NCI-H1092 (cell line): ENCODE measurements around the gene APOL4.
"Not testable (repeated sequence)": the region's sequence is repeated elsewhere in the genome, so short reads cannot be mapped to it uniquely, and the experiment has no call there.

Experiments
- DNase-seq: peaks from one replicate; lab custom pipeline; 2025; lab: John Stamatoyannopoulos, UW

The APOL4 gene, protein sequence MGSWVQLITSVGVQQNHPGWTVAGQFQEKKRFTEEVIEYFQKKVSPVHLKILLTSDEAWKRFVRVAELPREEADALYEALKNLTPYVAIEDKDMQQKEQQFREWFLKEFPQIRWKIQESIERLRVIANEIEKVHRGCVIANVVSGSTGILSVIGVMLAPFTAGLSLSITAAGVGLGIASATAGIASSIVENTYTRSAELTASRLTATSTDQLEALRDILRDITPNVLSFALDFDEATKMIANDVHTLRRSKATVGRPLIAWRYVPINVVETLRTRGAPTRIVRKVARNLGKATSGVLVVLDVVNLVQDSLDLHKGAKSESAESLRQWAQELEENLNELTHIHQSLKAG

GRCh38 chr22:36201630-36202319, at the start of gene APOL4:
Gene APOL4, minus strand, starts transcription at chr22:36201809. Its CDS starts 75 bp downstream, at chr22:36201734.
- peak; percentile 57 for DNase-seq

DNA sequence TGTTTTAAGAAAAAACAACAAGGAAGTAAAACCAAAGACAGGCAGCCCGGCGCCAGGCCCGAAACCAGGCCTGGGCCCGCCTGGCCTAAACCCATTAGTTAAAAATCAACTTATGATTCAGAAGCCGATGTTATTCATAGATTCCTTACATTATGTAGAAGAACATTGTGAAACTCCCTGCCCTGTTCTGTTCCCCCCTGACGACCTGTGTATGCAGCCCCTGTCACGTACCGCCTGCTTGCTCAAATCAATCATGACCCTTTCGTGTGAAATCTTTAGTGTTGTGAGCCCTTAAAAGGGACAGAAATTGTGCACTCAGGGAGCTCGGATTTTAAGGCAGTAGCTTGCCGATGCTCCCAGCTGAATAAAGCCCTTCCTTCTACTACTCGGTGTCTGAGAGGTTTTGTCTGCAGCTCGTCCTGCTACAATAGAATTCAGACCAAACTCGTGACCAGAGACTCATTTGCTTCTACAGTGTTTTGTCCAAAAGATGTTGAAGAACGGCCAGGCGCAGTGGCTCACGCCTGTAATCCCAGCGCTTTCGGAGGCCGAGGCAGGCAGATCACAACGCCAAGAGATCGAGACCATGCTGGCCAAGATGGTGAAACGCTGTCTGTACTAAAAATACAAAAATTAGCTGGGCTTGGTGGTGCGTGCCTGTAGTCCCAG, 48.8 kb upstream of the APOL4 start:
- not testable (repeated sequence) for DNase-seq

DNA sequence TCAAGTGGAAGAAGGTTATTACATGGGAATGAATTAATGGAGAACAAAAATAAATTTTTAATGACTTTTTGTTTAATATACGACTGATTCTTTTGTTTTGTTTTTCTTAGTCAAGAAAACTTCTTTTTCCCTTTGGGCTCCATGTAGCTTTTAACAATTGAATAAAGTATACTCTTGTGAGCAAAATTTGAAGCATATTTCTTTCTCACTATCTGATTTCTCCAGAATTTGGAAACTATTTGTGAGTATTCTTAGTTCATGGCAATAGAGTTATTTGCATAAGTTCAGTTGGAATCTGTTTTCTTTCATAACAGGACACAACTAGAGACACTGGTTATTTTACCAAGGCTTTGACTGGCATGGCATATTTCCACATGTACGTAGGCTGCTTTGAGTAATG, 47.6 kb upstream of the APOL4 start:
- no peak for DNase-seq

GRCh38 chr22:36247955-36248354, 46.3 kb upstream of the APOL4 start:
- no peak for DNase-seq

GRCh38 chr22:36246718-36247117, 45.1 kb upstream of the APOL4 start:
- no peak for DNase-seq

GRCh38 chr22:36245805-36246356, 44.3 kb upstream of the APOL4 start:
- no peak for DNase-seq

- DNase-seq = no peak
Observed at GRCh38 chr22:36244522-36245391, 43.1 kb upstream of the APOL4 start.

GRCh38 chr22:36243986-36244385, 42.4 kb upstream of the APOL4 start:
- DNase-seq = no peak

GRCh38 chr22:36239401-36240171, 38.0 kb upstream of the APOL4 start, which contains the start of gene APOL2:
Gene APOL2, minus strand, starts transcription at chr22:36239527. Its CDS starts 6,365 bp downstream, at chr22:36233162.
- peak; percentile 84 for DNase-seq

- no peak for DNase-seq
Observed at GRCh38 chr22:36239150-36239400, 37.5 kb upstream of the APOL4 start.

- peak; percentile 46 for DNase-seq
Observed at GRCh38 chr22:36238373-36239149, 37.0 kb upstream of the APOL4 start.

DNA sequence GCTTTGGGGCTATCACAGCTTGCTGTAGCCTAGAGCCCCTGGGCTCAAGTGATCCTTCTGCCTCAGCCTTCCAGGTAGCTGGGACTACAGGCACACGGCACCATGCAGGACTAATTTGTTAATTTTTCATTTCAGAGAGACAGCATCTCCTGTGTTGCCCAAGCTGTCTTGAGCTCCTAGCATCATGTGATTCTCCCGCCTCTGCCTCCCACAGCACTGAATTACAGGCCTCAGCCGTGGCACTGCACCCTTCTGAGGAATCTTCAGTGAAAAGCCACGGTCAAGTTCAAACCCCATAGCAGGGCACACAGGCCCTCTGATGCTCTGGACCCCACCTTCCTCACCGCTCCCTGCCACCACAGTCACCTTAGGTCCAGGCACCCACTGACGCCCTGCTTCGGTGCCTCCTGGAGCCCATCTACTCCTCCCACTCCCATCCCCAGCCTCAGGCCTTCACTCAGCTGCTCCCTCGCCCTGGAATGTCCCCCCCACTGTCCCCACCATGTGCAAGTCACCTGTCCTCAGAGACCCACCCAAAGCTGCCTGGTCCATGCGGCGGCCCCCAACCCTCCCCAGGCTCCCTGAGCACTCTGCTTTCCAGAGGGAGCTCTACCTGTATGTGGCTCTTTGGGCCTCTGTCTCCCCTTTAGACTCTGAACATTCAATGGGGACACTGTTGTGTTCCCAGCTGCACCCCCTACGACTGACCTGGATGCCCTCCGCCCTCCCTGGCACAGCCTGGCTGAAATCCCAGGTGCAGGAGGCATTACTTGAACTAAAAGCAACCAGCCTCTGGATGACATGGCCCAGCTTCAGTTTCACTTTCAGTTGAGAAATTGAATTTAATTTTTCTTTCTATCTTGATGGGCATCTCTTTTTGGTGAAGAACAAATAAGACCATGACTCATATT, 36.1 kb upstream of the APOL4 start:
- DNase-seq = no peak

- no peak for DNase-seq
Observed at GRCh38 chr22:36236388-36237319, 35.0 kb upstream of the APOL4 start.

- no peak for DNase-seq
Observed at GRCh38 chr22:36235585-36235984, 34.0 kb upstream of the APOL4 start.

- no peak for DNase-seq
Observed at GRCh38 chr22:36234919-36235318, 33.3 kb upstream of the APOL4 start.

GRCh38 chr22:36234213-36234612, 32.6 kb upstream of the APOL4 start:
- DNase-seq = no peak

DNA sequence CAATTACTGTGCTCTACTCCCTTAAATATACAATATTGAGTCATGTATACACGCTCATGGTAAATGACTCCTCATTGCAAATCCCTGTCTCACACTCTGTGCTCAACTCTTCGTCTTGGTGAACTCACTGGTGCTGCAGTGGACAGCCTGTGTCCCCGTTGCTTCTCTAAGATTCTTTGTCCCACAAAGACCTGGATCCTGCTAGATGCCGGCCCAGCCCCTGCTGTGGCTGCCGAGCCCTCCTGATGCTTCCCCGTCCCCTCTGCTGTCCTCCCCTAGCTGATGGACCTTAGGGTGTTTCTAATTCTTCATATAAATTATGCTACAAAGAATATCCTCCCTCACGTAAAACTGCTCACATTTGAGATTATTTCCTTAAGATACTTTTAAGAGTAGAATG, 32.2 kb upstream of the APOL4 start:
- DNase-seq = no peak
